Gastroesophageal sphincter (tissue), 4 donors: ENCODE data around the gene GNAI1. TPM values are rescaled to one million over a fixed set of nuclear protein-coding genes. Genes with fewer than 3 reads are reported as not detected.

Source experiments
- ATAC-seq: fragments of 150-250 bp; one replicate; pipeline ENCODE4 v1.9.1; 2016; ENCODE audit warnings: mild to moderate bottlenecking, moderate library complexity
- H3K27ac ChIP-seq, 4 donors: fragments of 200-600 bp; sonication (generic) in 3 of 4; 1 replicate in 3 of 4; 2 replicates in 1 of 4; pipeline ENCODE4 v1.5.1; 2016 to 2019
- H3K27me3 ChIP-seq: fragments of 200-600 bp; sonication (generic); one replicate; pipeline ENCODE4 v1.5.1; 2019
- H3K36me3 ChIP-seq, 2 donors: fragments of 200-600 bp; sonication (generic); one replicate each; pipeline ENCODE4 v1.5.1; 2019; ENCODE audit warnings: control low read depth in 1 of 2
- H3K4me1 ChIP-seq, 3 donors: fragments of 200-600 bp; sonication (generic); 1 replicate in 2 of 3; 2 replicates in 1 of 3; pipeline ENCODE4 v1.5.1; 2016 to 2019; ENCODE audit warnings: control low read depth in 2 of 3
- H3K4me3 ChIP-seq, 2 donors: fragments of 200-600 bp; sonication (generic); one replicate each; pipeline ENCODE4 v1.5.1; 2019; ENCODE audit warnings: mild to moderate bottlenecking in 1 of 2, moderate library complexity in 1 of 2
- H3K9me3 ChIP-seq, 3 donors: fragments of 200-600 bp; sonication (generic); one replicate each; pipeline ENCODE4 v1.5.1; 2017 to 2019; ENCODE audit warnings: control low read depth in 2 of 3
- CTCF ChIP-seq, 4 experiments: fragments of 200-600 bp in 2 of 4; fragments of 450-650 bp in 2 of 4; sonication (generic) in 1 of 4; IDR thresholded peaks; one replicate each; pipeline ENCODE4 v1.5.1; 2017 to 2019; ENCODE audit warnings: antibody characterized with exemption in 4 of 4, mild to moderate bottlenecking in 2 of 4, moderate library complexity in 2 of 4
- EP300 ChIP-seq: sonication (generic); formaldehyde crosslinking; IDR thresholded peaks from one replicate; pipeline ENCODE4 v1.6.1; 2017; ENCODE audit warnings: antibody characterized with exemption, mild to moderate bottlenecking
- POLR2A ChIP-seq, 2 donors: fragments of 450-650 bp; IDR thresholded peaks; one replicate each; pipeline ENCODE4 v1.6.1; 2017; ENCODE audit warnings: antibody characterized with exemption in 2 of 2, mild to moderate bottlenecking in 2 of 2, moderate library complexity in 1 of 2
- POLR2AphosphoS5 ChIP-seq: sonication (generic); formaldehyde crosslinking; IDR thresholded peaks from one replicate; pipeline ENCODE4 v1.6.1; 2017; ENCODE audit warnings: antibody characterized with exemption
- WGBS, 2 donors: methylation state at CpG; one replicate each; pipeline ENCODE4 v1.1.5; 2018; ENCODE audit warnings: low coverage in 1 of 2; 5-methylcytosine and 5-hydroxymethylcytosine counted together
- total RNA-seq, 4 donors: library from RNA; depleted of rRNA; stranded (reverse); fragments of >200 nt; gene quantifications; one replicate each; pipeline ENCODE4 v1.1.0, GENCODE V29; 2016

GNAI1 gene
- total RNA-seq, 4 donors from 2014 or later, result 76.8 to 136 (median 108) TPM

- 84 to 100% methylated on average over 4 of the region's 4 CpGs for WGBS, 2 donors
Observed at GRCh38 chr7:80140388-80140787, 5.8 kb downstream of the GNAI1 start.

GRCh38 chr7:80141376-80141775, 6.7 kb downstream of the GNAI1 start:
- no peak overlapping the region for H3K27ac ChIP-seq
- H3K27me3 ChIP-seq, result no peaks in the 10 kb centered on the region
- WGBS, 2 donors, result 76 to 87% methylated on average over 2 of the region's 2 CpGs
- no peak overlapping the region for H3K4me3 ChIP-seq
- no peaks in the 10 kb centered on the region for H3K9me3 ChIP-seq
- TF ChIP-seq POLR2A (IDR thresholded peaks at IDR 0.05) (no peak), EP300 (no peak), CTCF (IDR thresholded peaks at IDR 0.05) (no peak), POLR2AphosphoS5 (no peak)
- ATAC-seq, result no peak
- peaks cover 10 to 87% (median 18%) of the 10 kb centered on the region in 3 donors for H3K4me1 ChIP-seq
- no peaks in the 10 kb centered on the region for H3K36me3 ChIP-seq

More at GRCh38 chr7:80140388-80140787, 5.8 kb downstream of the GNAI1 start:
- ATAC-seq, result no peak
- no peak for TF ChIP-seq POLR2A (IDR thresholded peaks at IDR 0.05)
- no peak for TF ChIP-seq EP300
- Histone ChIP-seq H3K27me3 (no peaks in the 10 kb centered on the region), H3K36me3 (no peaks in the 10 kb centered on the region), H3K9me3 (no peaks in the 10 kb centered on the region), H3K4me1 (peaks cover 7 to 79% (median 12%) of the 10 kb centered on the region in 3 donors), H3K4me3 (no peak overlapping the region), H3K27ac (no peak overlapping the region)

GRCh38 chr7:80142853-80143580, 8.4 kb downstream of the GNAI1 start:
- Histone ChIP-seq H3K4me1 (peaks cover 15 to 88% (median 18%) of the 10 kb centered on the region in 3 donors), H3K9me3 (no peaks in the 10 kb centered on the region), H3K27me3 (no peaks in the 10 kb centered on the region), H3K36me3 (no peaks in the 10 kb centered on the region), H3K4me3 (no peak overlapping the region), H3K27ac (peak overlapping the region in 1 of 4 donors; percentile 20)
- no peak for TF ChIP-seq EP300
- no peak for TF ChIP-seq POLR2A (IDR thresholded peaks at IDR 0.05)
- TF ChIP-seq POLR2AphosphoS5, result no peak
- no peak for TF ChIP-seq CTCF (IDR thresholded peaks at IDR 0.05)
- 57 to 93% methylated on average over 1 of the region's 1 CpG for WGBS, 2 donors
- no peak for ATAC-seq

- H3K27ac ChIP-seq, result peak overlapping the region in 3 of 4 donors; percentile 26 to 61 (median 45)
- H3K36me3 ChIP-seq, result no peaks in the 10 kb centered on the region
- peaks cover 15 to 85% (median 18%) of the 10 kb centered on the region in 3 donors for H3K4me1 ChIP-seq
- TF ChIP-seq POLR2AphosphoS5 (no peak), EP300 (no peak), CTCF (IDR thresholded peaks at IDR 0.05) (no peak), POLR2A (IDR thresholded peaks at IDR 0.05) (no peak)
- 20 to 39% methylated on average over 1 to 3 of the region's 3 CpGs for whole genome bisulfite sequencing, 2 donors
- no peaks in the 10 kb centered on the region for H3K27me3 ChIP-seq
- no peak for ATAC-seq
- H3K4me3 ChIP-seq, result no peak overlapping the region
- H3K9me3 ChIP-seq, result no peaks in the 10 kb centered on the region
Observed at GRCh38 chr7:80145780-80146422, 11.3 kb downstream of the GNAI1 start.

GRCh38 chr7:80146545-80147182, 12.0 kb downstream of the GNAI1 start:
- no peak for TF ChIP-seq CTCF (IDR thresholded peaks at IDR 0.05)
- no peak for TF ChIP-seq EP300
- TF ChIP-seq POLR2AphosphoS5, result no peak
- no peak for TF ChIP-seq POLR2A (IDR thresholded peaks at IDR 0.05)
- no peak overlapping the region for H3K4me3 ChIP-seq
- no peak for ATAC-seq
- H3K27ac ChIP-seq, result peak overlapping the region in 2 of 4 donors; percentile 26 to 44
- H3K9me3 ChIP-seq, result no peaks in the 10 kb centered on the region
- peaks cover 15 to 91% (median 18%) of the 10 kb centered on the region in 3 donors for H3K4me1 ChIP-seq
- no peaks in the 10 kb centered on the region for H3K36me3 ChIP-seq
- 63 to 75% methylated on average over 4 of the region's 4 CpGs for WGBS, 2 donors
- no peaks in the 10 kb centered on the region for H3K27me3 ChIP-seq
